Measurements from ENCODE around the gene CFAP77.

The CFAP77 gene

GRCh38 chr9:132517815-132518550, 108.0 kb downstream of the CFAP77 start:
- in situ Hi-C loops (cut with HindIII; ENCODE audit: low sequenced_read_pairs): no loop called here
- DNase-seq (ENCODE audit: low read depth): no peak
- no peak overlapping the region for H3K4me3 ChIP-seq (ENCODE audit: low read depth, low read length)
- no peak for TF ChIP-seq CTCF (IDR thresholded peaks at IDR 0.05; ENCODE audit: low read depth, low read length, missing control alignments)

- in situ Hi-C loops (cut with HindIII; ENCODE audit: low sequenced_read_pairs): no loop called here
- TF ChIP-seq CTCF (IDR thresholded peaks at IDR 0.05; ENCODE audit: low read depth, low read length, missing control alignments): no peak
- no peak for DNase-seq (ENCODE audit: low read depth)
- no peak overlapping the region for H3K4me3 ChIP-seq (ENCODE audit: low read depth, low read length)
Measured at GRCh38 chr9:132518626-132519025, 108.6 kb downstream of the CFAP77 start.

- in situ Hi-C loops (cut with HindIII; ENCODE audit: low sequenced_read_pairs): no loop called here
- no peak overlapping the region for H3K4me3 ChIP-seq (ENCODE audit: low read depth, low read length)
- DNase-seq (ENCODE audit: low read depth): no peak
- no peak for TF ChIP-seq CTCF (IDR thresholded peaks at IDR 0.05; ENCODE audit: low read depth, low read length, missing control alignments)
Measured at GRCh38 chr9:132519033-132519432, 109.0 kb downstream of the CFAP77 start.

- no peak for TF ChIP-seq CTCF (IDR thresholded peaks at IDR 0.05; ENCODE audit: low read depth, low read length, missing control alignments)
- no peak overlapping the region for H3K4me3 ChIP-seq (ENCODE audit: low read depth, low read length)
- in situ Hi-C loops (cut with HindIII; ENCODE audit: low sequenced_read_pairs): no loop called here
- DNase-seq (ENCODE audit: low read depth): no peak
Measured at GRCh38 chr9:132520612-132521011, 110.6 kb downstream of the CFAP77 start.

GRCh38 chr9:132525308-132526023, 115.5 kb downstream of the CFAP77 start:
- in situ Hi-C loops (cut with HindIII; ENCODE audit: low sequenced_read_pairs): no loop called here
- H3K4me3 ChIP-seq (ENCODE audit: low read depth, low read length): no peak overlapping the region
- TF ChIP-seq CTCF (IDR thresholded peaks at IDR 0.05; ENCODE audit: low read depth, low read length, missing control alignments): no peak
- DNase-seq (ENCODE audit: low read depth): no peak

GRCh38 chr9:132531195-132531594, 121.2 kb downstream of the CFAP77 start:
- no peak overlapping the region for H3K4me3 ChIP-seq (ENCODE audit: low read depth, low read length)
- in situ Hi-C loops (cut with HindIII; ENCODE audit: low sequenced_read_pairs): no loop called here
- DNase-seq (ENCODE audit: low read depth): no peak
- TF ChIP-seq CTCF (IDR thresholded peaks at IDR 0.05; ENCODE audit: low read depth, low read length, missing control alignments): no peak

Measured in astrocyte of the cerebellum (primary cell).